ENCODE data around the gene ZFP36.

ZFP36 gene

DNA sequence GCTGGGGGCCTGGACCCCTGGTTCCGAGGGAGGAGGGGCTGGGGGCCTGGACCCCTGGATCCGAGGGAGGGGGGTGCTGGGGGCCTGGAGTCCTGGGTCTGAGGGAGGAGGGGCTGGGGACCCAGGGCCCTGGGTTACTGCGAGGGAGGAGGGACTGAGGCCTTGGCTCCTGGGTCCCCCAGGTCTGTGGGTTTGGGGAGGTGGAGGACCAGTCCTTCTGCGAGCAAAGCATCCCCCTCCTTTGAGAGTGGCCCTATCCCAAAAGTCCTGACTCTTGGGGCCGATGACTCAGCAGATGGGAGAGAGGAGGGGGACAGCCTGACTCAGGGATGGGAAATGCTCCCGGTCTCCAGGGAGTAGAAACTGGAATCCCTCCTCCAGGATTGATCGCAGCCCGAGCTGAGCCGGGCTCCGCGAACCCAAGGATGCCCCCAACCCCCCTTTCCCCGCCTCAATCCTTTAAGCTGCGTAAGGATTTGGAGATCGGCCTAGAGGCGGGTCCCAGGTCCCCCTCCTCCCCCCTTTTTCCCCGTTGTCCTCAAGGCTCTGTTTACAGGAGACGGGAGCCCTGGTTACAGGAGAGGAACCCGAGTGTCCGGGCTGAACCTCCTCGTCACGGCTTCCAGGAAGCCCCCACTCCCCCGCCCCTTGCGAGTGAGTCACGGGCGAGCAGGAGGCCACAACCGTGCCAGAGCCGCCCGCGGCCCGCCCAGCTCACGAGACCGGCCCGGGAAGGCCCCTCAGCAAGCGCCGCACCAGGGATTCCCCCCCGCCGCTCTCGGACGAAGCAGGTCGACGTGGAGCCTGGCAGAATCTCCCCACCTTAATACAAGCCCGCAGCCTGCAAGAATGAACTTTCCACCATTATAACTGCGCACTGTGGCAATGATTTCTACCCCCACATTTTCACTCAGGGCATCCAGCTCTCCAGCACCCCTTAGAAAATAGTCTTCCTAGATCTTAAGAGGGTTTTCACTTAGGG, 3.0 kb upstream of the ZFP36 start:
- peak; percentile 91 to 96 (median 95) for DNase-seq (ENCODE audit: low read depth in 3 of 3, low spot score in 1 of 3)

DNA sequence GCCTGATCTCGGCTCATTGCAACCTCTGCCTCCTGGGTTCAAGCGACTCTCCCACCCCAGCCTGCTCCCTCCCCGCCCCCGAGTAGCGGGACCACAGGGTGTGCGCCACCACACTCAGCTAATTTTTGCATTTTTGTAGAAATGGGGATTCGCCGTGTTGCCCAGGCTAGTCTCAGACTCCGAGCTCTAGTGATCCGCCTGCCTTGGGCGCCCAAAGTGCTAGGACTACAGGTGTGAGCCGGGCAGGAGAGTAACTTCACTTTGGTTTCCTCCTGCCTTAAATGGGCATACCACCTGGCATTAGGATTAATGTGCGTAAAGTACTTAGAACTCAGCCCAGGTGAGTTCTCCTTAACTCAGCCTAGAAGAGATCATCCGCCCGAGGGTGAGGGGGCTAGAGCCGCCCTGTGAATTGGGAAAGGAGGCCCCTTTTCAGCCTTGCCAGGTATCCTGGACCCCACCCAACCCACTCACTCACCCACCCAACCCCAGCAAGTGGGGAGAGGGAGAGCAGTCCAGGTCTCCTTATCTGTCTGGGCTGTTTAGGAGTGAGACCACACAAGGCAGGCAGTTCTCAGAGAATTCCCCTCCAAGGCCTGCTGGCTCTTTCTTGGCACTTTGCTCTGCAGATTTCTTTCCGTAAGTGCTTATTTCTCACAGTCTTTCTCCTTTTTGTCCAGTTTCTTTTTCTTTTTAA, 1.2 kb upstream of the ZFP36 start:
- no peak for DNase-seq (ENCODE audit: low read depth in 3 of 3, low spot score in 1 of 3)

- peak; percentile 75 to 90 (median 86) for DNase-seq (ENCODE audit: low read depth in 3 of 3, low spot score in 1 of 3)
Observed at GRCh38 chr19:39405958-39406655, 540 bp upstream of the ZFP36 start.

GRCh38 chr19:39407410-39407659, 688 bp downstream of the ZFP36 start:
- no peak for DNase-seq (ENCODE audit: low read depth in 3 of 3, low spot score in 1 of 3)

GRCh38 chr19:39407660-39408391, 1.2 kb downstream of the ZFP36 start:
- peak in 1 of 3 donors; percentile 46 for DNase-seq (ENCODE audit: low read depth in 3 of 3, low spot score in 1 of 3)

DNA sequence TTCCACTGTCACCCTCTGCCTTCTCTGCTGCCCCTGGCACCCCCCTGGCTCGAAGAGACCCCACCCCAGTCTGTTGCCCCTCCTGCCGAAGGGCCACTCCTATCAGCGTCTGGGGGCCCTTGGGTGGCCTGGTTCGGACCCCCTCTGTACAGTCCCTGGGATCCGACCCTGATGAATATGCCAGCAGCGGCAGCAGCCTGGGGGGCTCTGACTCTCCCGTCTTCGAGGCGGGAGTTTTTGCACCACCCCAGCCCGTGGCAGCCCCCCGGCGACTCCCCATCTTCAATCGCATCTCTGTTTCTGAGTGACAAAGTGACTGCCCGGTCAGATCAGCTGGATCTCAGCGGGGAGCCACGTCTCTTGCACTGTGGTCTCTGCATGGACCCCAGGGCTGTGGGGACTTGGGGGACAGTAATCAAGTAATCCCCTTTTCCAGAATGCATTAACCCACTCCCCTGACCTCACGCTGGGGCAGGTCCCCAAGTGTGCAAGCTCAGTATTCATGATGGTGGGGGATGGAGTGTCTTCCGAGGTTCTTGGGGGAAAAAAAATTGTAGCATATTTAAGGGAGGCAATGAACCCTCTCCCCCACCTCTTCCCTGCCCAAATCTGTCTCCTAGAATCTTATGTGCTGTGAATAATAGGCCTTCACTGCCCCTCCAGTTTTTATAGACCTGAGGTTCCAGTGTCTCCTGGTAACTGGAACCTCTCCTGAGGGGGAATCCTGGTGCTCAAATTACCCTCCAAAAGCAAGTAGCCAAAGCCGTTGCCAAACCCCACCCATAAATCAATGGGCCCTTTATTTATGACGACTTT, 2.0 kb downstream of the ZFP36 start:
- no peak for DNase-seq (ENCODE audit: low read depth in 3 of 3, low spot score in 1 of 3)

GRCh38 chr19:39409208-39410016, 2.8 kb downstream of the ZFP36 start:
- DNase-seq (ENCODE audit: low read depth in 3 of 3, low spot score in 1 of 3): peak; percentile 67 to 85 (median 84)

GRCh38 chr19:39410017-39410830, 3.6 kb downstream of the ZFP36 start:
- peak in 2 of 3 donors; percentile 58 to 65 for DNase-seq (ENCODE audit: low read depth in 3 of 3, low spot score in 1 of 3)

- DNase-seq (ENCODE audit: low read depth in 3 of 3, low spot score in 1 of 3): no peak
Observed at GRCh38 chr19:39410831-39411080, 4.1 kb downstream of the ZFP36 start.

DNA sequence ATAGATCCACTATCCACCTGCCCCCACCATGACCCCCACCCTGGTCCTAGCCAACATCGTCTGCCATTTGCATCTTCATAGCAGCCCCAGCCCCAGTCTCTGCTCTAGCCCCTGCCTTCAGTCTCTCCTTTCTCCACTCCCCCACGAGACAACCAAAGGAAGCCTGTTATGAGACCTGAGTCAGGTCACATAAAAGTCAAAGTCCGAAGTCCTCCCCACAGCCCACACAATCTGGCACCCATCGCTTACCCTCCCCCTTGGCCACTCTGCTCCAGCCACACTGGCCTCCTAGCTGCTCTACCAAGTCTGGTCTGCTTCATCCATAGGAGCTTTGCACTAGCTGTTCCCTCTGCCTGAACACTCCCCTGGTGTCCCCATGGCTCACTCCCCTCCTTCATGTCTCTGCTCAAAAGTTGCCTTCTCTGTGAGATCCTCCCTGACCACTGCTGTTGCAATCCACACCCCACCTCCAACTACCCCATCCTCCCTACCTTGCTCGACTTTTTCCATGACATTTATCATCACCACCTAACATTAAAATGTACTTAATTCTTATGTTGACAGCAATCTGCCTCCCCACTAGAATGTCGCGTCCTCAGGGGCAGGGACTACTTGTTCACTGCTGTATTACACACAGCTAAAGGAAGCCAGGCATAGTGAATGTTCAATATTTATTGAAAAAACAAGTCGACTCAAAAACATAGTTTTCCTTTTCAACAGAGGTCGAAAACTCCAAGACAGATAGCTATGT, 4.6 kb downstream of the ZFP36 start:
- DNase-seq (ENCODE audit: low read depth in 3 of 3, low spot score in 1 of 3): no peak

DNA sequence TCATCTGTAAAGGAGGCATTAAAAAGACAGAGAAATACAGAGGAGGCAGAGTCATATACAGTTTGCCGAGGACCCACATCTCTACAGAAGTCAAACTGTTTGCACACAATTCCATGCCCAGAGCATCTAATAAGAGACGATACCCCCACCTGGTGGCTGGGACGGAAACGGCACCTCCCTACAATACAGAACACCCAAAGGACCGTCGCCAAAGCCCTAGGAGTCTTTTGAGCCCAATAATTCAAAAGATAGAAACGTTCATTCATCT, 5.1 kb downstream of the ZFP36 start:
- DNase-seq (ENCODE audit: low read depth in 3 of 3, low spot score in 1 of 3): peak; percentile 79 to 86 (median 85)

- DNase-seq (ENCODE audit: low read depth in 3 of 3, low spot score in 1 of 3): peak; percentile 94 to 100 (median 99)
Observed at GRCh38 chr19:39412100-39412866, 5.6 kb downstream of the ZFP36 start, which contains the start of gene PLEKHG2. Gene PLEKHG2 (plus strand): TSS chr19:39412669. CDS start chr19:39414087, 1,418 bp downstream.

GRCh38 chr19:39412867-39413271, 6.2 kb downstream of the ZFP36 start:
- DNase-seq (ENCODE audit: low read depth in 3 of 3, low spot score in 1 of 3): no peak

- no peak for DNase-seq (ENCODE audit: low read depth in 3 of 3, low spot score in 1 of 3)
Observed at GRCh38 chr19:39413272-39413910, 6.7 kb downstream of the ZFP36 start.

DNA sequence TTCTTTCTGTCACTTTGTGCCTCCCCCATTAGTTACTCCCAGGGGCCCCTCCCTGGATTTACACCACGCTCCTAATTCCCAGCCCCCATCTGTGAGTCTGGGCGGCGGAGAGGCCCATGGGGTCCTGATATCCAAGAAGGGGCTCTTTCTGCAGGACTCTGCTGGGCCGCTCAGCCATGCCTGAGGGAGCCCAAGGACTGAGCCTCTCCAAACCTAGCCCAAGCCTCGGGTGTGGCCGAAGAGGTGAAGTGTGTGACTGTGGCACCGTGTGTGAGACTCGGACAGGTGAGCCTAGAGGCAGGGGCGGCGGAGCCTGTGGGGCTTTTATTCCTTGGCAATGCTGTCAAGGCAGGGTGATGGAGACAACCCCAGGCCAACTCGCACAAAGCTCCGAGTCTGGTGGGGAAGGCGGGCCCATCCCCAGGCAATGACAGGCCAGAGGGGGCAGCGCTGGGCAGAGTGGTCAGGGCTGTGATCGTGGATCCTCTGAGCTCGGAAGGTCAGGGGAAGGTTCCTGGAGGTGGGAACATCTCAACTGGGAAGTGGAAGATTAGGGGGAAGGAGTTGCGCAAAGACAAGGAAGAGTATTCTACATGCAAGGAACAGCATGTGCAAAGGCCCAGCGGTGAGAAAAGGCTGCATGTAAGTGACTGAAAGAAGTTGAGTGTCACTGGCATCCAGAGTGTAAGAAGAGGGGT, 7.4 kb downstream of the ZFP36 start:
- no peak for DNase-seq (ENCODE audit: low read depth in 3 of 3, low spot score in 1 of 3)
